LNCaP clone FGC (cell line): ENCODE data around the gene KCNQ2.

Source experiments
- DNase-seq: peaks from one replicate; pipeline ENCODE4 v3.0.0-alpha.2; 2011; ENCODE audit warnings: low read depth
- H3K4me3 ChIP-seq: 2 replicates; pipeline ENCODE4 v1.5.1; 2011; ENCODE audit warnings: mild to moderate bottlenecking, low read depth, low read length, control low read depth
- TF ChIP-seq, protein P1 (sequence below): IDR thresholded peaks from 2 replicates; pipeline ENCODE4 v1.5.1; 2012; ENCODE audit warnings: mild to moderate bottlenecking; ENCODE audit not compliant: control insufficient read depth, insufficient read depth; ENCODE audit errors: extremely low read depth

KCNQ2 gene

DNA sequence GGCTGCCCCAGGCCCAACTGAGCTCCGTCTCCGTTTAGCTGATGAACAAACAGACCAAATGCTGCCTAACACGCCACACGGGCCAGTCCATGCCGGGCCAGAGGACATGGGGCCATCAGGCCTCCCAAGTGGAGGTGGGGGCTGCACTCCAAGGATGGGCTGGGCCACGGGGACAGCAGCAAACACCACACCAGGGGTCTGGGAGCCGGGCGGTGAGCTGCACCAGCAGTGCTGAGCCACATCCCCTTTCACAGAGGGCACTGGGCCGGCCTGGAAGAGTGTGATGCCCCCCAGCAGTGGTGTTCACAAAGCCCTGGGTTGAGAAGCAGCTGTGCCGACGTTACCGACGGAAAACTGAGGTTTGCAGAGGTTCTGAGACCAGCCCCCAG is 2.7 kb downstream of the KCNQ2 start:
- DNase-seq, result no peak
- no peak overlapping the region for H3K4me3 ChIP-seq
- TF ChIP-seq, protein P1, sequence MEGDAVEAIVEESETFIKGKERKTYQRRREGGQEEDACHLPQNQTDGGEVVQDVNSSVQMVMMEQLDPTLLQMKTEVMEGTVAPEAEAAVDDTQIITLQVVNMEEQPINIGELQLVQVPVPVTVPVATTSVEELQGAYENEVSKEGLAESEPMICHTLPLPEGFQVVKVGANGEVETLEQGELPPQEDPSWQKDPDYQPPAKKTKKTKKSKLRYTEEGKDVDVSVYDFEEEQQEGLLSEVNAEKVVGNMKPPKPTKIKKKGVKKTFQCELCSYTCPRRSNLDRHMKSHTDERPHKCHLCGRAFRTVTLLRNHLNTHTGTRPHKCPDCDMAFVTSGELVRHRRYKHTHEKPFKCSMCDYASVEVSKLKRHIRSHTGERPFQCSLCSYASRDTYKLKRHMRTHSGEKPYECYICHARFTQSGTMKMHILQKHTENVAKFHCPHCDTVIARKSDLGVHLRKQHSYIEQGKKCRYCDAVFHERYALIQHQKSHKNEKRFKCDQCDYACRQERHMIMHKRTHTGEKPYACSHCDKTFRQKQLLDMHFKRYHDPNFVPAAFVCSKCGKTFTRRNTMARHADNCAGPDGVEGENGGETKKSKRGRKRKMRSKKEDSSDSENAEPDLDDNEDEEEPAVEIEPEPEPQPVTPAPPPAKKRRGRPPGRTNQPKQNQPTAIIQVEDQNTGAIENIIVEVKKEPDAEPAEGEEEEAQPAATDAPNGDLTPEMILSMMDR, result no peak

DNA sequence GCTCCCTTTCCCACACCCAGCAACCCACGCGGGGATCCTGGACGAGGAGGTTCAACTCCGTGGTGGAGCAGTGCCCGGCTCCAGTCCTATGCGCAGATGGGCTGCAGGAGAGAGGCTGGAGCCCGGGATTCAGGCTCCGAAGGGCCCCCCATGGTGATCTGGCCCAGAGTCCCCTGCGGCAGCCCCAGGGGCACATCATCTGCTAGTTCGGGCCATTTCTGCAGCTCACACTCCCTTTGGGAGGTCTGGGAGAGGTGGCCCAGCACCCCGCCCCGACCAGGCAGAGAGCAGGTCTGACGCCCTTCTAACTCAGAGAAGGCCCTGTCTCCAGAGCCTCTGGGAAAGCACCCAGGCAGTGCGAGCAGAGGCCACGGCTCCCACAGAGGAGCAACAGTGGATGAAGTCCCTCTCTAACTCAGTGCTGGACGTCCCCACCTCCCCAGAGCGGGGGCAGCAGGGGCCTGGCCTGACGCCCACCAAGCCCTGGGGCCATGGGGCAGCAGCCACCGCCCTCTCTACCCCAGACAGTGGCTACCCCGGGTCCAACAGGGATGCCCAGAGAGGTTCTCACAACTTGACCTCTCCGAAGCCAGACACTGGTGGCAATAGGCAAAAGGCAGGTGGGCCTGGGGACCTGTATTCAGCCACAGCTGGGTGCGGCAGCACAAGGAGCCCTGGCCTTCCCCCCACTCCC is 3.3 kb downstream of the KCNQ2 start:
- H3K4me3 ChIP-seq, result no peak overlapping the region
- TF ChIP-seq, protein P1, result no peak
- no peak for DNase-seq

DNA sequence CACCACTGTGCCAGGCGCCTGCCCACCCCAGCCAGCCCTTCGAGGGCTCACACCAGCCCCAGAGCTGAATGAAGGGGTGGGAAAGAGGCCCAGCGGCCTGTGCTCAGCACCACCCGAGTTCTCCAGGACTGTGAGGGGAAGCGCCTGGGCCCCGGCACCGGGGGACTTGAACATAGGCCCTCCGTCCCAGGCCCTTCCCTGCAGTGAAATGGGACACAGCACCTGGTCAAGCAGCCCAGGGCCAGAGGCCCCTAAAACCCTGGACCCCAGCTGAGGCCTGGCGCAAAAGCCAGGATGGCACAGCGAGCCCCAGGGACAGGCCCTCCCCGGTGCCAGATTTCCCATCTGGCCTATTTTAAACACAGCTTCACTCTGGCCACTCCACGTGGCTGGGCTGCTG is 4.0 kb downstream of the KCNQ2 start:
- H3K4me3 ChIP-seq, result no peak overlapping the region
- TF ChIP-seq, protein P1, result no peak
- no peak for DNase-seq

DNA sequence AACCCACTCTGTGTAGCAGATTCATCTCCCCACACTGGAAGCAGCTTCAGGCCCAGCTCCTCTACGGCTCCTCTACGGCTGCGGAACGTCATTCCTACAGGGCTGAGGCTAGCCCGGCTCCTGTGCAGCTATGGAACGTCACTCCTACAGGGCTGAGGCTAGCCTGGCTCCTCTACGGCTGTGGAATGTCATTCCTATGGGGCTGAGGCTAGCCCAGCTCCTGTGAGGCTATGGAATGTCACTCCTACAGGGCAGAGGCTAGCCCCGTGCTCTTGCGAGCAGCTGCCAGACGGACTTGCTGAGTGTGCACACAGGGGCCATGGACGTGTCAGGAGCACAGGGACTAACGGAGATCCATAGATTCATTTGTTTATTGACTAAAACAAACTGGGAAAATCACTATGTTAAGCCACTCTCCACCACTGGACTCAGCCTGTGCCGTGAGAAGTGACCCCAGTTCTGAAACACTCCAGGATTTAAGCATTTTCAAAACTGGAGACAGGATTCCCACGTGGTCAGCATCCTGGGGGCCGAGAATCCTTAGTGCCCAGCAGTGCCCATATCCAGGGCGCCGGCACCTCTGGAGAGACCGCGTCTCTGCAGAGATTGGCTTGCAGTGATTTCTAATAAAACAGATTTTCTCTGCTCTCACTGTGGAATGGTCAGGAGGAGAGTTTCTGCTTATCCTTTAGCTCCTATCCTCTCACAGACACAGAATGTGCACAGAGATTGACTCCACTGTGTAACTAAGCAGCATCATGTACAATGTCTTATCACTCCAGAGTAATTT is 5.0 kb downstream of the KCNQ2 start:
- H3K4me3 ChIP-seq, result no peak overlapping the region
- TF ChIP-seq, protein P1, result no peak
- no peak for DNase-seq

DNA sequence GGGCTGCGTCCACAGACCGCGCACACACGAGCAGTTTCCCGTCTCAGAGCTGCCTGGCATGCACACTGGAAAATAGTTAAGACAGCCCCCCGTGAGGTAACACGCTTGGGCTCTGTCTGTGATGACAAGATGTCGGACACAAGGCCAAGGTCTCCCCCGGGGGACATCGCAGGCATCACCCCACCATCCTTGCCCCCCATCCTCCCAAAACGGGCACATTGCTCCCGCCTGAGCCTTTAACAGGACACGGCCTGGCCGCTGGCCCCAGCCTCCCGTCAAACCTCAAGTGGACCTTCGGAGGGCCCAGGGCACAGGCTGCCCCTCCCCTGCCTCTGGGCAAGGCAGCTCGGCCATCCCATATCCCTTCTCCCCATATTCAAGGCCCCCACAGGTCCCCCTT is 5.6 kb downstream of the KCNQ2 start:
- no peak for DNase-seq
- TF ChIP-seq, protein P1, result no peak
- no peak overlapping the region for H3K4me3 ChIP-seq

DNA sequence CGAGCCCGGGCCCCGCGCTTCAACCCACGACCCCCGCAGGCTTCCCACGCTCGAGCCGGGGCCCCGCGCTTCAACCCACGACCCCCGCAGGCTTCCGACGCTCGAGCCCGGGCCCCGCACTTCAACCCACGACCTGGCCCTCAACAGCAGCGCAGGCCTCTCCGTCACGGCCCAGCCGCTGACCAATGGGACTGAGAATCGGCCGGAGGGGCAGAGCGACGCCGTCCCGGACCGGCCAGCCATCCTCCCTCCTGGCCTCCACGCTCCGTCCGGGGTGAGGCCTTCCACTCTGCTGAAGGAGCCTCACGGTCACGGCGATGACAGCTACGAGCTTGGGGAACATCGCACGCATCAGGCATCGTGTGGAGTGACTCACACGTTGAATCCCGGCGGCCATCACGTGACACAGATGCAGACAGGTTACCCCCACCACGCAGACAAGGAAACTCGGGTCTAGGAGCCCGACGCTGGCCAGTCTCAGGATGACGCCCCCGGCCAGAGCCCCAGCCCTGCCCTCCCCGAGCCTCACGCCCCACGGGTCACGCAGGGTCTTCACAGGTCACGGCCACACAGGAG is 6.1 kb downstream of the KCNQ2 start:
- no peak overlapping the region for H3K4me3 ChIP-seq
- no peak for DNase-seq
- TF ChIP-seq, protein P1, result no peak
